NCI-H1092 treated with DMSO at 0.1 percent for 48 hours (cell line): ENCODE data around the gene CAMKK2.
"Not testable (repeated sequence)": the region's sequence is repeated elsewhere in the genome, so short reads cannot be mapped to it uniquely, and the experiment has no call there.

Source experiments
- DNase-seq: peaks from one replicate; lab custom pipeline; 2025; lab: John Stamatoyannopoulos, UW

The CAMKK2 gene

GRCh38 chr12:121296618-121297434 lies at the start of gene CAMKK2:
Gene CAMKK2, minus strand, starts transcription at chr12:121296709. Its CDS starts 22,183 bp downstream, at chr12:121274526.
- peak; percentile 74 for DNase-seq

GRCh38 chr12:121345151-121345815 lies 48.8 kb upstream of the CAMKK2 start:
- no peak for DNase-seq

GRCh38 chr12:121344506-121344905 lies 48.0 kb upstream of the CAMKK2 start:
- DNase-seq, result no peak

- no peak for DNase-seq
These were observed 40.9 kb upstream of the CAMKK2 start for GRCh38 chr12:121337416-121337815.

- peak; percentile 54 for DNase-seq
These were observed 38.2 kb upstream of the CAMKK2 start for GRCh38 chr12:121334513-121335343.

GRCh38 chr12:121333747-121334146 lies 37.2 kb upstream of the CAMKK2 start:
- no peak for DNase-seq

- no peak for DNase-seq
These were observed 34.7 kb upstream of the CAMKK2 start for GRCh38 chr12:121331248-121331647.

- no peak for DNase-seq
These were observed 34.2 kb upstream of the CAMKK2 start for GRCh38 chr12:121330692-121331091.

- no peak for DNase-seq
These were observed 33.7 kb upstream of the CAMKK2 start for GRCh38 chr12:121330195-121330594.

GRCh38 chr12:121328620-121329019 lies 32.1 kb upstream of the CAMKK2 start:
- no peak for DNase-seq

- no peak for DNase-seq
These were observed 30.6 kb upstream of the CAMKK2 start for GRCh38 chr12:121326996-121327674.

- no peak for DNase-seq
These were observed 29.4 kb upstream of the CAMKK2 start for GRCh38 chr12:121325922-121326396.

GRCh38 chr12:121323908-121324307 lies 27.4 kb upstream of the CAMKK2 start:
- no peak for DNase-seq

GRCh38 chr12:121318121-121318520 lies 21.6 kb upstream of the CAMKK2 start:
- DNase-seq, result no peak

GRCh38 chr12:121314431-121314830 lies 17.9 kb upstream of the CAMKK2 start:
- no peak for DNase-seq

- not testable (repeated sequence) for DNase-seq
These were observed 13.7 kb upstream of the CAMKK2 start for GRCh38 chr12:121310231-121310630.

- DNase-seq, result not testable (repeated sequence)
These were observed 10.9 kb upstream of the CAMKK2 start for GRCh38 chr12:121307397-121307796.

- DNase-seq, result no peak
These were observed 7.8 kb upstream of the CAMKK2 start for GRCh38 chr12:121304306-121304705.

- no peak for DNase-seq
These were observed 5.4 kb upstream of the CAMKK2 start for GRCh38 chr12:121301876-121302275.

GRCh38 chr12:121300083-121300819 lies 3.7 kb upstream of the CAMKK2 start:
- peak; percentile 38 for DNase-seq

- DNase-seq, result no peak
These were observed 3.2 kb upstream of the CAMKK2 start for GRCh38 chr12:121299662-121300061.
